Keratinocyte (primary cell): ENCODE data around the gene HEG1. TPM values are rescaled to one million over a fixed set of nuclear protein-coding genes. Genes with fewer than 3 reads are reported as not detected.

Source experiments
- DNase-seq: peaks from one replicate; pipeline ENCODE4 v3.0.0-alpha.2; 2011; ENCODE audit warnings: low read depth, missing footprints, low spot score
- FAIRE-seq: peaks from 2 replicates; lab custom pipeline; 2011; peaks lifted over from hg19 to GRCh38; lab: Jason Lieb, UNC
- H2AFZ ChIP-seq: 2 replicates; pipeline ENCODE4 v1.6.0; 2012; ENCODE audit warnings: low read length, control low read depth, inconsistent platforms; ENCODE audit not compliant: control insufficient read depth
- H3K27ac ChIP-seq: 2 replicates; pipeline ENCODE4 v1.5.1; 2011; ENCODE audit warnings: low read length; ENCODE audit not compliant: control insufficient read depth, insufficient read depth
- H3K27me3 ChIP-seq: 3 replicates; pipeline ENCODE4 v1.6.0; 2011; ENCODE audit warnings: low read length; ENCODE audit not compliant: control insufficient read depth, insufficient read depth; ENCODE audit errors: extremely low read depth
- H3K36me3 ChIP-seq, 2 experiments: 2 replicates in 1 of 2; 3 replicates in 1 of 2; pipeline ENCODE4 v1.5.1; 2011; ENCODE audit warnings: low read length in 2 of 2, mild to moderate bottlenecking in 1 of 2; ENCODE audit not compliant: control insufficient read depth in 2 of 2, insufficient read depth in 2 of 2; ENCODE audit errors: extremely low read depth in 1 of 2
- H3K4me1 ChIP-seq: 3 replicates; pipeline ENCODE4 v1.5.1; 2011; ENCODE audit warnings: low read length; ENCODE audit not compliant: control insufficient read depth, insufficient read depth; ENCODE audit errors: extremely low read depth
- H3K4me2 ChIP-seq: 3 replicates; pipeline ENCODE4 v1.6.0; 2011; ENCODE audit warnings: low read depth, low read length; ENCODE audit not compliant: control insufficient read depth, insufficient read depth; ENCODE audit errors: extremely low read depth
- H3K4me3 ChIP-seq, 3 experiments: fragments of 200-600 bp in 1 of 3; sonication (generic) in 1 of 3; 2 replicates in 2 of 3; 3 replicates in 1 of 3; pipeline ENCODE4 v1.5.1; 2011 to 2016; ENCODE audit warnings: low read length in 3 of 3, mild to moderate bottlenecking in 3 of 3, control low read depth in 2 of 3, inconsistent platforms in 1 of 3, low read depth in 1 of 3, mixed read lengths in 1 of 3, mixed run types in 1 of 3, moderate library complexity in 1 of 3; ENCODE audit not compliant: control insufficient read depth in 2 of 3, insufficient read depth in 2 of 3; ENCODE audit errors: extremely low read depth in 1 of 3
- H3K79me2 ChIP-seq: 2 replicates; pipeline ENCODE4 v1.6.0; 2012; ENCODE audit warnings: low read length; ENCODE audit not compliant: control insufficient read depth, insufficient read depth
- H3K9ac ChIP-seq: 3 replicates; pipeline ENCODE4 v1.6.0; 2011; ENCODE audit warnings: low read length; ENCODE audit not compliant: control insufficient read depth, insufficient read depth; ENCODE audit errors: extremely low read depth
- H3K9me1 ChIP-seq: 3 replicates; pipeline ENCODE4 v1.6.0; 2011; ENCODE audit warnings: low read length; ENCODE audit not compliant: control insufficient read depth, insufficient read depth; ENCODE audit errors: extremely low read depth
- H3K9me3 ChIP-seq: 2 replicates; pipeline ENCODE4 v1.5.1; 2012; ENCODE audit warnings: low read depth, low read length; ENCODE audit not compliant: control insufficient read depth
- H4K20me1 ChIP-seq: 3 replicates; pipeline ENCODE4 v1.6.0; 2011; ENCODE audit warnings: low read length; ENCODE audit not compliant: control insufficient read depth, insufficient read depth; ENCODE audit errors: extremely low read depth
- EZH2 ChIP-seq: IDR thresholded peaks from one replicate; pipeline ENCODE4 v1.6.1; 2012; ENCODE audit warnings: inconsistent platforms, mild to moderate bottlenecking, low read length, moderate library complexity
- dilution Hi-C: fragments of 300-500 bp; cut with MboI; formaldehyde crosslinking; loops from one replicate; pipeline ENCODE4 v1.7.0; 2020; ENCODE audit warnings: low sequenced_read_pairs; ENCODE audit not compliant: extremely low pct_ligation_motif_present
- polyA plus RNA-seq, 5 experiments: library from polyadenylated mRNA; depleted of rRNA in 3 of 5; stranded (reverse) in 3 of 5; stranded (forward) in 1 of 5; unstranded in 1 of 5; fragments of >200 nt; gene quantifications; 1 replicate in 1 of 5; 2 replicates in 3 of 5; 3 replicates in 1 of 5; pipeline versions ENCODE4 v1.2.1 to v1.2.3, GENCODE V29; 2011 to 2012; ENCODE audit warnings: missing spikeins in 2 of 5, low read depth in 1 of 5, low replicate concordance in 1 of 5
- TF ChIP-seq, protein P1 (sequence below), 3 experiments: IDR thresholded peaks in 1 of 3; conservative IDR thresholded peaks in 1 of 3; optimal IDR thresholded peaks in 1 of 3; 2 replicates in 2 of 3; 3 replicates in 1 of 3; pipeline versions ENCODE3 to v1.5.1; 2011; ENCODE audit warnings: low read length in 3 of 3, mild to moderate bottlenecking in 3 of 3, moderate library complexity in 2 of 3, control low read depth in 1 of 3, inconsistent platforms in 1 of 3; ENCODE audit not compliant: insufficient read depth in 2 of 3; ENCODE audit errors: extremely low read depth in 1 of 3

Gene HEG1
- polyA plus RNA-seq, 1 donor (not counting 4 experiments of a cell fraction or from before 2014, with no cell fraction given) = 12.7 TPM

DNA sequence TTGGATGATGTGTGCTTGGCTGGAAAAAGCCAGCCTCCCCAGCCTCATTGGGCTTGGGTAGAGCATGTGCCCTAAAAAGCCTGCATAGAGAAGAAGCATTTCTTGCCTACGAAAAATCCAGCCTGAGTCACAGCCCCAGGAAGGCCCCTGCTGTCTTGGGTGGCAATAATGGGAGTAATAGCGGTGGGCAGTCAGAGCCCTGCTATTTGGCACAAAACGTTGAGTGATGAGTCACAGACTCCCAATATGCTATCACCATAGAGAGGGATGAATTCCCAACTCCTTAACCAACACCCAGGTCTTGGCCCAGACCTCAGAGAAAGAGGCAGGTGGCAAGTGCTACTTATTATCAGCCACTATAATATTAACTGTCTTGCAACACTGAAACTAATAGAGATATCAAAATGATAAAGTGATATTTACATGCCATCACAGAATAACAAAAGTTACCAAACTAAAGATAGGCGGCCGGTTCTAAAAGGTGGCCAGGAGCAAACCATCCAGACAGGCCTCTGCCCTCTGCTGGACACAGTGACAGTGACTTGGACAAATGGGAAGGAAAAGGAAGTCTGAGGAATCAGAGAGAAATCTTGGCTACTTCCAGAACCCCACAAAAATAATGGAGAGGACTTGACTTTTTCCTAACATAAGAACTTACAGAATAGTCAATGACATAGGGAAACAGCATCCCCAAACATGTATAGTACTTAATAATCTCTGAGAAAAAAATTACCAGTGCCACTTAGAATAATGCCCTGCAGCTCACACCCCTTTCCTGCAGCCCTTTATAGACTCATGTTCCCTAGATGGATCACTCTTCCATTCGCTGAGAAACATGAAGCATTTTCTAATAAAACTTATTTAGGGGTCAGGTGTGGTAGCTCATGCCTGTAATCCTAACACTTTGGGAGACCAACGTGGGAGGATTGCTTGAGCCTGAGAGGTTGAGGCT lies 69.3 kb downstream of the HEG1 start:
- no peak for TF ChIP-seq EZH2
- TF ChIP-seq, protein P1, sequence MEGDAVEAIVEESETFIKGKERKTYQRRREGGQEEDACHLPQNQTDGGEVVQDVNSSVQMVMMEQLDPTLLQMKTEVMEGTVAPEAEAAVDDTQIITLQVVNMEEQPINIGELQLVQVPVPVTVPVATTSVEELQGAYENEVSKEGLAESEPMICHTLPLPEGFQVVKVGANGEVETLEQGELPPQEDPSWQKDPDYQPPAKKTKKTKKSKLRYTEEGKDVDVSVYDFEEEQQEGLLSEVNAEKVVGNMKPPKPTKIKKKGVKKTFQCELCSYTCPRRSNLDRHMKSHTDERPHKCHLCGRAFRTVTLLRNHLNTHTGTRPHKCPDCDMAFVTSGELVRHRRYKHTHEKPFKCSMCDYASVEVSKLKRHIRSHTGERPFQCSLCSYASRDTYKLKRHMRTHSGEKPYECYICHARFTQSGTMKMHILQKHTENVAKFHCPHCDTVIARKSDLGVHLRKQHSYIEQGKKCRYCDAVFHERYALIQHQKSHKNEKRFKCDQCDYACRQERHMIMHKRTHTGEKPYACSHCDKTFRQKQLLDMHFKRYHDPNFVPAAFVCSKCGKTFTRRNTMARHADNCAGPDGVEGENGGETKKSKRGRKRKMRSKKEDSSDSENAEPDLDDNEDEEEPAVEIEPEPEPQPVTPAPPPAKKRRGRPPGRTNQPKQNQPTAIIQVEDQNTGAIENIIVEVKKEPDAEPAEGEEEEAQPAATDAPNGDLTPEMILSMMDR (optimal IDR thresholded peaks at IDR 0.05 in 1 of 3, IDR thresholded peaks at IDR 0.05 in 1 of 3, conservative IDR thresholded peaks at IDR 0.05 in 1 of 3; ENCODE audit: extremely low read depth in 1 of 3, insufficient read depth in 2 of 3, low read length in 3 of 3) = peak in 2 of 3 experiments; percentile 36 to 42
- no peaks in the 10 kb centered on the region for H4K20me1 ChIP-seq
- H3K36me3 ChIP-seq = peaks cover 3 to 10% of the 10 kb centered on the region in 2 experiments
- H3K9ac ChIP-seq = peak overlapping the region; percentile 31
- DNase-seq (peak; percentile 86), FAIRE-seq (peak; percentile 81)
- H3K9me3 ChIP-seq = no peaks in the 10 kb centered on the region
- H3K9me1 ChIP-seq = no peaks in the 10 kb centered on the region
- peaks cover 19% of the 10 kb centered on the region for H3K4me1 ChIP-seq
- H3K27ac ChIP-seq = peak overlapping the region; percentile 72
- no peaks in the 10 kb centered on the region for H3K79me2 ChIP-seq
- no peaks in the 10 kb centered on the region for H3K27me3 ChIP-seq
- peak overlapping the region; percentile 33 for H3K4me2 ChIP-seq
- no peak overlapping the region for H3K4me3 ChIP-seq
- no peak overlapping the region for H2AFZ ChIP-seq
- dilution Hi-C loops = no loop called here

GRCh38 chr3:124985349-124985748 lies 70.4 kb downstream of the HEG1 start:
- no peaks in the 10 kb centered on the region for H3K9me3 ChIP-seq
- H2AFZ ChIP-seq = no peak overlapping the region
- H3K27ac ChIP-seq = peak overlapping the region; percentile 72
- no peaks in the 10 kb centered on the region for H3K27me3 ChIP-seq
- H3K36me3 ChIP-seq = peaks cover 3 to 14% of the 10 kb centered on the region in 2 experiments
- H4K20me1 ChIP-seq = no peaks in the 10 kb centered on the region
- peak; percentile 74 for FAIRE-seq
- H3K4me1 ChIP-seq = peaks cover 19% of the 10 kb centered on the region
- H3K9me1 ChIP-seq = no peaks in the 10 kb centered on the region
- TF ChIP-seq, protein P1 (optimal IDR thresholded peaks at IDR 0.05 in 1 of 3, IDR thresholded peaks at IDR 0.05 in 1 of 3, conservative IDR thresholded peaks at IDR 0.05 in 1 of 3; ENCODE audit: extremely low read depth in 1 of 3, insufficient read depth in 2 of 3, low read length in 3 of 3) = no peak
- TF ChIP-seq EZH2 = no peak
- no peak overlapping the region for H3K4me3 ChIP-seq
- peak; percentile 21 for DNase-seq
- no peaks in the 10 kb centered on the region for H3K79me2 ChIP-seq
- H3K9ac ChIP-seq = peak overlapping the region; percentile 31
- dilution Hi-C loops = no loop called here
- H3K4me2 ChIP-seq = peak overlapping the region; percentile 51
